Measurements from ENCODE around the gene E2F8.

GRCh38 chr11:19181531-19182261, 59.0 kb downstream of the E2F8 start:
- TF ChIP-seq CTCF (IDR thresholded peaks at IDR 0.05) (no peak), EZH2 (IDR thresholded peaks at IDR 0.05; ENCODE audit: borderline replicate concordance, insufficient read depth, low read depth, low read length, poor library complexity, severe bottlenecking) (no peak)

All from B cell (primary cell).